ENCODE data around the gene CNOT2. TPM values are rescaled to one million over a fixed set of nuclear protein-coding genes. Genes with fewer than 3 reads are reported as not detected.

CNOT2 gene
- polyA plus RNA-seq (2011; rRNA removed) (56.9 and 84.0 TPM in 2 replicates), polyA minus RNA-seq (2011; rRNA and poly(A)+ RNA removed) (91.2 and 98.1 TPM in 2 replicates)

- ChIA-PET CTCF (interaction anchor here (0.5 to 1.4 kb wide), 3 partner anchors 105 to 334 kb away, joined by 3 to 6 read pairs (median 3); no protein-coding TSS in a partner anchor), POLR2A (interaction anchor here (0.5 kb wide), 1 partner anchor 104 kb away, joined by 6 read pairs; no protein-coding TSS in a partner anchor)
- Histone ChIP-seq H3K4me3 (ENCODE audit: low read depth, low read length) (peak within 1 kb of the TSS; percentile 87), H3K36me3 (ENCODE audit: control insufficient read depth, insufficient read depth, low read length) (no peaks in the 10 kb centered on the region), H3K27me3 (ENCODE audit: control insufficient read depth, insufficient read depth, low read length) (no peaks in the 10 kb centered on the region)
- peak; percentile 66 for DNase-seq (ENCODE audit: low read depth)
- no peak for TF ChIP-seq CTCF (IDR thresholded peaks at IDR 0.05; ENCODE audit: insufficient read depth, low read depth, low read length)
Observed at GRCh38 chr12:70242695-70243509, at the start of gene CNOT2. Gene CNOT2 (plus strand): TSS chr12:70243433. CDS start chr12:70278227, 34,794 bp downstream.

GRCh38 chr12:70194076-70194475 is 49.2 kb upstream of the CNOT2 start:
- ChIA-PET POLR2A (no interaction called here), CTCF (no interaction called here)
- no peaks in the 10 kb centered on the region for H3K36me3 ChIP-seq (ENCODE audit: control insufficient read depth, insufficient read depth, low read length)
- no peak for DNase-seq (ENCODE audit: low read depth)
- TF ChIP-seq CTCF (IDR thresholded peaks at IDR 0.05; ENCODE audit: insufficient read depth, low read depth, low read length) = no peak
- H3K27me3 ChIP-seq (ENCODE audit: control insufficient read depth, insufficient read depth, low read length) = no peaks in the 10 kb centered on the region
- H3K4me3 ChIP-seq (ENCODE audit: low read depth, low read length) = no peak overlapping the region

- Histone ChIP-seq H3K27me3 (ENCODE audit: control insufficient read depth, insufficient read depth, low read length) (no peaks in the 10 kb centered on the region), H3K4me3 (ENCODE audit: low read depth, low read length) (no peak overlapping the region), H3K36me3 (ENCODE audit: control insufficient read depth, insufficient read depth, low read length) (no peaks in the 10 kb centered on the region)
- POLR2A ChIA-PET = no interaction called here
- peak; percentile 20 for DNase-seq (ENCODE audit: low read depth)
- CTCF ChIA-PET = no interaction called here
- no peak for TF ChIP-seq CTCF (IDR thresholded peaks at IDR 0.05; ENCODE audit: insufficient read depth, low read depth, low read length)
Observed at GRCh38 chr12:70196811-70197281, 46.4 kb upstream of the CNOT2 start.

- Histone ChIP-seq H3K4me3 (ENCODE audit: low read depth, low read length) (no peak overlapping the region), H3K36me3 (ENCODE audit: control insufficient read depth, insufficient read depth, low read length) (no peaks in the 10 kb centered on the region), H3K27me3 (ENCODE audit: control insufficient read depth, insufficient read depth, low read length) (no peaks in the 10 kb centered on the region)
- no peak for TF ChIP-seq CTCF (IDR thresholded peaks at IDR 0.05; ENCODE audit: insufficient read depth, low read depth, low read length)
- CTCF ChIA-PET = no interaction called here
- no peak for DNase-seq (ENCODE audit: low read depth)
- POLR2A ChIA-PET = no interaction called here
Observed at GRCh38 chr12:70197345-70197744, 45.9 kb upstream of the CNOT2 start.

- CTCF ChIA-PET = no interaction called here
Observed at GRCh38 chr12:70213707-70214106, 29.5 kb upstream of the CNOT2 start.

More at GRCh38 chr12:70213707-70214106, 29.5 kb upstream of the CNOT2 start:
- no peak for DNase-seq (ENCODE audit: low read depth)
- TF ChIP-seq CTCF (IDR thresholded peaks at IDR 0.05; ENCODE audit: insufficient read depth, low read depth, low read length) = no peak
- POLR2A ChIA-PET = no interaction called here
- Histone ChIP-seq H3K36me3 (ENCODE audit: control insufficient read depth, insufficient read depth, low read length) (no peaks in the 10 kb centered on the region), H3K27me3 (ENCODE audit: control insufficient read depth, insufficient read depth, low read length) (no peaks in the 10 kb centered on the region), H3K4me3 (ENCODE audit: low read depth, low read length) (no peak overlapping the region)

Measured in BJ (cell line).